Raji (cell line): ENCODE measurements around the gene DCST2.

Experiments used
- POLR2A ChIP-seq: IDR thresholded peaks from 2 replicates; pipeline ENCODE4 v1.6.1; 2011; ENCODE audit warnings: low read depth, low read length, control low read depth; ENCODE audit not compliant: insufficient read depth

The DCST2 gene

DNA sequence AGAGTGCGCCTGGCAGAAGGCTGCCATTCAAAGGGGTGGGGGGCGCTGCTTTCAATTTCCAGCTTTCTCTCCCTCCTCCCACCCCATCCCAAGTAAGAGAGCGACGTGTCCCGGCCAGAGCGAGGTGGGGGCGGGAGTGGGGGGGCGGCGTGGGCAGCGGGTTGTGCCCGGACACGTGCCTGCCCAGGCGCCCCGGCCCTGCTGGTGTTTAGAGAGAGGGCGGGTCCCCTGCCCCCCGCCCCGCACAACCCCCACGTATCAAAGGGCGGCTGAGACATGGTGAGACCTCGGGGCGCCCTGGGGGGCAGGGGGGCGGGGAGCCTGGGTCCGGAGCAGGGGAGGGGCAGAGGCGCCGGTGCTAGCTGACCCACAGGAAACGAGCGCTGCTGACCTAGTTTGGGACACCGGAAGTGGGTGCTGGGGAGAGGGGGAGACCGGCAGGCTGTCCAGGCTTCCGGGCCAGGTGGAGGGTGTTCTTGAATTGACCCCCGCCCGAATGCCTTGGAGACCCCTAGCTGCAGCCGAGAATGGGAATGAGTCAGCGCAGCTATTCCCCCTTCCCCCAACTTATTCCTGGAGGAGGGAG is 29.7 kb downstream of the DCST2 start:
- 0 out of 2 replicates have a peak, but pooled peaks have one; percentile 4 for TF ChIP-seq POLR2A

DNA sequence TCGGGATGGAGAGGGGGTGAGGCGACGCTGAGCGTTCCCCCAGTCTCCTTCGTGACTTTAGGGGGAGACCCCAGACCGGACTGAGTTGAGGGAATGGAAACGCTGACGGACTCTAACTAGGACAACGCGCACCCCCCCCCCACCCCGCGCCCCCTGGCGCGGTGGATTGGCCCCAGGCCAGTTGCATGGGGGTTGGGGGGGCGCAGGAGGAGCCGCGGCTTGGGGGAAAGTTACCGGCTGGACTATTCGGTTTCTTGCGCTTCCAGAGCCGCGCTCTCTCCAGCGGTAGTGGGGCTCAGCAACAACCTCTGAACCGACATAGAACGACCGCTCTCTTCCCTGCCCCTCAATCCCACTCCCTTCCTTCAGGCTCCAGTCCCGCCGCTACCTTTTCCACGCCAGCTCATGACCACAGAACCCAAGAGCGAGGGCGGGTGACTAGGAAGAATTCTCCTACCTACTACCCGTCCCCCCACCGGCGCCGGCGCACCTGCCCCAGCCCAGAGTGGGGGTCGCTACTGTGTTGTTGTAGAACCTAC is 30.3 kb downstream of the DCST2 start:
- TF ChIP-seq POLR2A: 0 out of 2 replicates have a peak, but pooled peaks have one; percentile 18

DNA sequence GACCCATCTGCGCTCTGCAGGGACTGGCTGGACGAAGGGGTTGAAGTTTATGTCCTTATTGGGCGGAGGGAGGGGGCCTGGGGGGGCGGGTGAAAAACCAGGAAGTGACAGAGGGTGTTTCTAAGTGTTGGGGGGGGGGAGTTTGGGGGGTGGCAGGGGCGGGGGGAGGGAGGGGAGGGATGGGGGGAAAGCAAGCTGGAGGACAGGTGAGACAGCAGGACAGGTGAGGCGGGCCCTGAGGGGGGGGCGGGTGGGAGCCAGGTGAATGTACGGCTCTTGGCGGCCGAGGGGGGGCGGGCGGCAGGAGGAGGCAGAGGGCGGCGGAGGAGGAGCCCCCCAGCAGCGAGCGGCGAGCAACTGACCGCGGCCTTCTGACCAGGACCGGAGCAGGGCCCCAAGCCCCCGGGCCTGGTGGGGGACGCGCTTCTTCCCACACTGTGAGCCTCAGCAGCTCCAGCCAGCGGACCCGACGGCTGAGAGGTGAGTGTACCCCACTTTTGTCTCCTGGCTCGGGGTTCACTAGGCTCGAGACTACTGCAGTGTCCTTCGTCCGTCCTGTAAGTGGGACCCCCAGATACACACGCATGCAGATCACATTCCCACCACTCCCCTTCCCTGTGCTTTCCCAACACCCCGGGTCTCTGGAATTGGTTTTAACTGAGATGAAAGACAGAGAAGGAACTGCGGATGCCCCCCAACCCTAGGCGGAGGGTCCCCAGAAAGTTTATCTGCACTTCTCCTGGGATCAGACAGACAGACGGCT is 30.9 kb downstream of the DCST2 start, which contains the start of gene ZBTB7B:
Gene ZBTB7B (plus strand): TSS at position 339 of the 763 bp plus-strand sequence. CDS start 11,859 bp downstream, outside the sequence.
- no peak for TF ChIP-seq POLR2A

DNA sequence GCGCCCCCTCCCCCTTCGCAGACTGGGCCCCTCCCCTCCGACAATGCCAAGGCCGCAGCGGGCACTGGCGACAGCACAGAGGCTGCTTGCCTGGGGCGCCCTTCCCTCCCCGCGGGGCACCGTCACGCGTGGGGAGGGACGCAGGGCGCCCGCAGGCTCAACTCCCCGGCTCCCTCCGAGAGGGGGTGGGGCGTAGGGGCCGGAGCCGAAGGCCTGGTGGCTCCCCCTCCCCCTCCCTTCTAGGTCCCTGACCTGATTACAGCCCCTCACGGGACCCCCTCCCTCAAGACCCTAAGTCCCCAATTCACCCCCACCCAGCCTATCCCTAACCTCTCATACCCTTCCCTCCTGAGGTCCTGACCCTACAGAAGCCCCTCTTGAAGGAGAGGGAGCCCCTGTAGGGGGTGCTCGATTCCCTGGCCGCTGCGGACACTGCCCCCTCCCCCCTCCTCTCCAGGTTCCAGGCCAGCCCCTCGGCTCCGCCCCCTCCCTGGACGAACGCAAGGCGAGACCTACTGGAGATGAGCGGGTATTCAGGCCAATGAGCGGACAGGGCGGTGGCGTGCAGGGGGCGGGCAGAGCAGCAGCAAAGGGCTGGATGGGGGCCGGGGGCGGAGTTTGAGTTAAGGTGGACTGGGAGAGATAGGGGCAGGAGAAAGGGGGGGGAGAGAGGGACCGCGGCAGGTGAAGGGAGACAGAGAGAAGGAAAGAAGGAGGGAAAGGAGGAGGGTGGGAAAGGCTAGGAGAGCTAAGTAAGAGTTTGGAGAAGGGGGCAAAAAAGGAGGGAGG is 31.7 kb downstream of the DCST2 start:
- TF ChIP-seq POLR2A: peak; percentile 12; the same call in 1 of the 2 replicates

DNA sequence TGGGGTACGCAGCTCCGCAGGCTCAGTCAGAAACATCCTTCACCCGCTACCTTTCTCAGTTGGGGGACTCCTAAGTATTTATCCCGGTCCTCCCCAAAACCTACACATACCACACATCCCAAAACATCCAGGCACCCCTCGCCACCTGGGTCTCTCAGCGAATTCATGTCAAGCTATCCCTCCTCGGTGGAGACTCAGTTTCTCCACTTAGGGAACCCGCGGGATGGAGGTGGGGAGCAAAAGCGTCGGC is 32.2 kb downstream of the DCST2 start:
- no peak for TF ChIP-seq POLR2A

DNA sequence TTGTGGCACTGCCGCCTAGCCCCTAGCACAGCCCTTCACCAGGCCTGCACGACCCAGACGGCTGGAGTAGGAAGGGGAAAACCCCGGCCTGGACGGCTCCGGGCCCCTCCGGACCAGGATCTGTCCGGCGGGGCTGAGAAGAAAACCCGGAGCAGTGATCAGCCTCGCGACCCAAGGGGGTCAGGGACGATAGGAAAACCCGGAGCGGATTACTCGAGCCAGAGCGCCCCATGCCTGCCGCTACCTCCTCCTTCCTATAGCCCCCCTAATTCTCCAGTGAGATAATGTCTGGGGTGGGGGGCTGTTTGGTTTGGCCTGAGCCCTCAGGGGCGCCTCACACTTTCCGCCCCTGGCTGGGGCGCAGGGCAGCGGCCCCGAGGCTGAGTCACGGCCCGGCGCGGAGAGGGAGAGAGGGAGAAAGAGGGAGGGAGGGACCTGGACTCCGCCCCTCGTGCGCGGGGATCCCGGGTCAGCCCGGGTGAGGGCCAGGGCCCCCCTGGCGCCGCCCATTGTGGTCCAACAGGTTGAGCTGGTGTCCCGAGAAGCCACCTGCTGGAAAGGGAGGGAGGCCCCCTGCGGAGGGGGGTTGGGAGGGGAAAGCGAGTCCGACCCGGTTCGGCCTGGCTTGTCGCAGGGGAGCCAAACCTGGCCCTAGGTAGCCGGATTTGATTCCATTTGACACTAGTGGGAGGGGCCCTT is 32.7 kb downstream of the DCST2 start:
- TF ChIP-seq POLR2A: peak; percentile 56

GRCh38 chr1:155000411-155000725 is 33.2 kb downstream of the DCST2 start:
- no peak; the same call in 1 of the 2 replicates for TF ChIP-seq POLR2A

- TF ChIP-seq POLR2A: no peak
Observed at GRCh38 chr1:154999571-155000410, 33.8 kb downstream of the DCST2 start.

DNA sequence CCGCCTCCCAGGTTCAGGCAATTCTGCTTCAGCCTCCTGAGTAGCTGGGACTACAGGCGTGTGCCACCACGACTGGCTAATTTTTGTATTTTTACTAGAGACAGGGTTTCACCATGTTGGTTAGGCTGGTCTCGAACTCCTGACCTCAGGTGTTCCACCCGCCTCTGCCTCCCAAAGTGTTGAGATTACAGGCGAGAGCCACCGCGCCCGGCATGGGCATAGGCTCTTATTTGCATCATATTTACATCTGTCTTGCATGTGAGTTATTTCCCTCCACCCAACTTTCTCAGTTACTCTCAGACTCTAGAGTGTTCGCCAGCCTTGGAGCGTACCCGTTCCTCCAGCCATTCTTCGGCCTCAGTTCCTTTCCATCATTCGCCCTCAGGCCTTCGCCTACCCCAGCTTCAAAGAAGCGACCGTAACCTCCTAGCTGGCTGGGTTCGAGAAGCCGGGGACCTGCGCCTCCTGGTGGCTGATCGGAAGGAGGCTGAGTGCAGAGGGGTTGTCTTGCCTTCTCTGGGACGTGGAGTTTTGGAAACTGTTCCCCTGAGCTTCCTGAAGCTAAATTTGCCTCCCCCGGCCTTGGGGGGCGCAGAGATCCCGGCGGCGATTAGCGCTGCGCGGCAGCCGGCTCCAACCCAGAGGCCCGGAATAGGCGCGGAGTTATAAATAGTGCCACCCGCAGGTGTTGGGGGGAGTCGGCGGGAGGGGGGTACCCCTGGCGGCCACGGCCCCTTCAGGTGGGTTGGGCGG is 34.6 kb downstream of the DCST2 start:
- TF ChIP-seq POLR2A: peak; percentile 65

DNA sequence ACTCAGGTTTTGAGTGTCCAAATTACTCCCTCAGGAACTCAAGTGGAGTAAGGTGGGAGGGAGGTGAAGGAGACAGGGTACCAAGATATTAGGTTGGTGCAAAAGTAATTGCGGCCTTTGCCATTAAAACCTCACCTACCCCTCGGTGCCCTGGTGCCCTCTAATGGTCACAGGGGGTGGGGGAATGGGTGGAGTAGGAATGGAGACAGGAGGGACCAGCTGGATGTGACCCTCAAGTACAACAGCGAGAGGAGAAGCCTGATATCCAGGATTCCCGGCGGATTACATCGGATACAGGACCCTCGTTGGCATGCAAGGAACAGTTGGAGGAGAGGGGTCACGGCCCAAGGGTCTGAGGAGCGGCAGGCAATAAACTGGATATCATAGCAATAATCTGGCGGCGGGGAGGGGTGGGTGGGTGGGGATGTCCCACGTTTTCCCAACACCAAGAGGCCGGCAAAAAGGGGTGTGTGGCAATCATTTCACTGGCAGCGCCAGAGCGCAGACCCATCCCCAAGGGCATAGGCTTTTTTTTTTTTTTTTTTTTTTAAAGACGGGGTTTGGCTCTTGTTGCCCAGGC is 35.3 kb downstream of the DCST2 start:
- TF ChIP-seq POLR2A: no peak

DNA sequence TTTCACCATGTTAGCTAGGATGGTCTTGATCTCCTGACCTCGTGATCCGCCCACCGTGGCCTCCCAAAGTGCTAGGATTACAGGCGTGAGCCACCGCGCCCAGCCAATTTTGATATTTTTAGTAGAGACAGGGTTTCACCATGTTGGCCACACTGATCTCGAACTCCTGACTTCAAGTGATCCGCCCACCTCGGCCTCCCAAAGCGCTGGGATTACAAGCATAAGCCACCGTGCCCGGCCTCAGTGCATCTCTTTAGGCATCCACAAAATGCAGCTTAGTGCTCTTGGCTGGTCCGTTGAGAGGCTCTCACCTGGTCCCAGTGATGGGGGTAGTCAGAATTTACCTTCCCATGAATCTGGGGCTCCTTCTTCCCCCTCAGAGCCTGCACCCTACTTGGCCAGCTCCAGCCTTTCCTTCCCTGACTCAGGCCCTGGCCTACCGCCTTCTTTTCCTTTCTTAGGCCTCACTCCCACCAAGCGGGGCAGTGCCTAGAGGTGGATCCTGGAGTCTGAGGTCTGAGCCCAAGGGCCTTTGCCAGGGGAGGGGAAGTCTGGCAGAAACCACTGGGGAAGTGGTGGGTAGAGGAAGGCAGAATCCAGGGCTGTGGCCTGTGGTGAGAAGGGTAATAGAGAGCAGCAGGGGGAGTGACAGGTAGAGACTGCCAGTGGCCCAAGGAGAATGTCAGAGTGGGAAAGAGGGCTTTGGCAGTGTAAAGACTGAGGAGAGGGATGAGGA is 36.4 kb downstream of the DCST2 start:
- no peak for TF ChIP-seq POLR2A

DNA sequence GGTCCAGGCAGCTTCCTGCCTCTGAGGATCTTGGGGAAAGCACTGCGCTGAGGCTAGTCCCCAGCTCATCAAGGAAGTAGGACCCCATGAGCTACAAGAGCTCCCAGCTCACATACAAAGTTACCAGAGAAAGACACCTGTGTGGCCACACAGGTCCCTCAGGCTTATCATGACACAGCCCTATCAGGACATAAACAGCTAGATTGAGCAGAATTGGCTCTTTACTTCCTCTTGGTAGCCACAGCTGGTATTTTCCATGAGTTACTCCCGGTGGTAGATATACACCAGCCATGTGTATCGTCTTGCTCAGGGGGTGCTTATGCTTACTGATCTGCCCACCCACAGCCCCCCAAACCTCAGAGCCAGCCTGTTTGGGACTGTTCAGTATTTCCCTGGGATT is 39.0 kb downstream of the DCST2 start:
- TF ChIP-seq POLR2A: no peak

- TF ChIP-seq POLR2A: no peak
Observed at GRCh38 chr1:154994269-154994587, 39.4 kb downstream of the DCST2 start.
